GM13976 (cell line): ENCODE results near the gene DRC3.

ENCODE experiments used
- DNase-seq: peaks from one replicate; pipeline ENCODE4 v3.0.0; 2012; ENCODE audit warnings: low spot score
- in situ Hi-C: fragments of 300-500 bp; cut with MboI; formaldehyde crosslinking; loops from one replicate; pipeline ENCODE4 v1.12.0; 2022; ENCODE audit warnings: low sequenced_read_pairs, mixed read lengths, inconsistent platforms; ENCODE audit not compliant: unreplicated experiment
- TF ChIP-seq, protein P1 (sequence below): IDR thresholded peaks from 2 replicates; pipeline ENCODE4 v1.5.1; 2012; ENCODE audit warnings: borderline replicate concordance, mild to moderate bottlenecking; ENCODE audit not compliant: insufficient read depth; ENCODE audit errors: extremely low read depth, missing control alignments, control extremely low read depth

The DRC3 gene

DNA sequence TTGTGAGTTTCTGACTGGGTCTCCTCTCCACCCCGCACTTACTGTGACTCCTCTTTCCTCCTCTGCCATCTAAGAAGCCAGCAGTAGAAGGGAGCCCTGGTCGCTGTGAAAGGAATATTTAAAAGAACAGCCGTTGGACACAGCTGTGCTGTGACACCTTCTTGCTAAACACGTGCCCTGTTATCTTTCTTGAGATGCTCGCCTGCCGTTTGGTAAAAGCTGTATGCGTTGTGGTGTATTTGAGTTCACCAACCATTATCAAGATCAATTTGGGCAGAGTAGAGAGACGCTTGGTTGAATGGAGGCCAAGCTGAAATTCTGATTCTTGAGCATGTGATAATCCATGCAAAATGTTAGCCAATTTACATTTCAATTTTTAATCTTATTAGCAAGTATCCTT lies 70.3 kb downstream of the DRC3 start:
- TF ChIP-seq, protein P1, sequence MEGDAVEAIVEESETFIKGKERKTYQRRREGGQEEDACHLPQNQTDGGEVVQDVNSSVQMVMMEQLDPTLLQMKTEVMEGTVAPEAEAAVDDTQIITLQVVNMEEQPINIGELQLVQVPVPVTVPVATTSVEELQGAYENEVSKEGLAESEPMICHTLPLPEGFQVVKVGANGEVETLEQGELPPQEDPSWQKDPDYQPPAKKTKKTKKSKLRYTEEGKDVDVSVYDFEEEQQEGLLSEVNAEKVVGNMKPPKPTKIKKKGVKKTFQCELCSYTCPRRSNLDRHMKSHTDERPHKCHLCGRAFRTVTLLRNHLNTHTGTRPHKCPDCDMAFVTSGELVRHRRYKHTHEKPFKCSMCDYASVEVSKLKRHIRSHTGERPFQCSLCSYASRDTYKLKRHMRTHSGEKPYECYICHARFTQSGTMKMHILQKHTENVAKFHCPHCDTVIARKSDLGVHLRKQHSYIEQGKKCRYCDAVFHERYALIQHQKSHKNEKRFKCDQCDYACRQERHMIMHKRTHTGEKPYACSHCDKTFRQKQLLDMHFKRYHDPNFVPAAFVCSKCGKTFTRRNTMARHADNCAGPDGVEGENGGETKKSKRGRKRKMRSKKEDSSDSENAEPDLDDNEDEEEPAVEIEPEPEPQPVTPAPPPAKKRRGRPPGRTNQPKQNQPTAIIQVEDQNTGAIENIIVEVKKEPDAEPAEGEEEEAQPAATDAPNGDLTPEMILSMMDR: no peak
- DNase-seq: no peak
- in situ Hi-C loops: no loop called here

DNA sequence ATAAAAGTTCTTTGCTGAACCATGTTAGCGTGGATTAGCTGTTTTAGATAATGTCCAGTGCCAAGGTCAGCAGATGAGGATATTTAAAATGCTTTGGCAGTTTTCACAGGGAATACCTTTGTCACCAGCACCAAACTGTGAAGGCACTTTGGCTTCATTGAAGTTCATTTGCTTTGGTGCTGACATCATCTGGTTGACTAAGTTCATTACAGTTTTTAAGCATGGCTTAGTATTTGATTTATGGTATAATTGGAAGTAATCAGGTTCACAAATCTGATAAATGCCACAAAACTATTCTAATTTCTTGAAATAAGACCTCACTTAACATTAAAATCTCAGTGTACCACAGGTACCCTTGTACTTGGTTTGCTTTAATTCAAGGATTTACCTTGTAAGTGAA lies 70.8 kb downstream of the DRC3 start:
- in situ Hi-C loops: no loop called here
- TF ChIP-seq, protein P1: no peak
- DNase-seq: no peak

DNA sequence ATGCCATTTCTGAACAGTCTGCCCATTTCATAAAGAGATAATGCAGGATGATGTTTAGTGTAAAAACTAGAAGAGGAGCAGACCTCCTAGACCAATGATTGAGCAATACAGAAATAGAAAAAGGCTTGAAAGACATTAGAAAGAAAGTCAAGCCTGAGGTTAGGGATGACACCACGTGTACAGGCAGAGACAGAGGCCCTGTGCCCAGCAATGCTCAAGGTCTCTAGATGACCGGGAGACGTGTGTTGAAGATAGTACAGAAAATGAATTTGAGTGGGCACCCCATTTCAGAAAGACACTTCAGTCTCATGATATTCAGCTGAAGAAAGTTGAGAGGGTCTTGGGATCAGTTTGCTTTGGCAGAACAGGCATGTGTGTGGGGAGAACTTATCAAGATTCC lies 71.9 kb downstream of the DRC3 start:
- TF ChIP-seq, protein P1: no peak
- in situ Hi-C loops: no loop called here

DNA sequence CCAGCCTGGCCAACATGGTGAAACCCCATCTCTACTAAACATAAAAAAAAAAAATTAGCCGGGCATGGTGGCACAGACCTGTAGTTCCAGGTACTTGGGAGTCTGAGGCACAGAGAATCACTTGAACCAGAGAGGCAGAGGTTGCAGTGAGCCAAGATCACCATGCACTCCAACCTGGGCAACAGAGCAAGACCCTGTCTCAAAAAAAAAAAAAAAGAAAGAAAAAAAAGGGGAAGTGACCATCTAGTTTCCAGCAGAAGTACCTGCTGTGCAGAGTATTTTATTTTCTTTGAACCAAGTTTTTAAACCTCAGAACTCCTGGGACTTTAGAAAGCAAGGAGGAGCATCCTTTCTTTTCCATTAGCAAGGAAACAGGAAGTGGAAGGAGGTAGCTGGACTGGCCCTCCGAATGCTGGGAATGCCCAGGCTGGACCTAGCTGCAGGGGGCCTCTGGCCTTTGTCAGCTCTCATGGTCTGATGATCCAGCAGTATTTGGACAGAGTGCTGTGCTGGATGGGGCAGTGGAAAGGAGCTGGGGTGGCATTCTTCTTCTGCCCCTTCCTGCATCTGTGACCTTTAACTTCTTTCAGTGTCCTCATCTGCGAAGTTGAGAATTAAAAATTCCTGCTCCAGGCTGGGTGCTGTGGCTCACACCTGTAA lies 73.2 kb downstream of the DRC3 start:
- in situ Hi-C loops: no loop called here
- DNase-seq: no peak
- TF ChIP-seq, protein P1: no peak

More for the DNA sequence above, 71.9 kb downstream of the DRC3 start:
- no peak for DNase-seq

DNA sequence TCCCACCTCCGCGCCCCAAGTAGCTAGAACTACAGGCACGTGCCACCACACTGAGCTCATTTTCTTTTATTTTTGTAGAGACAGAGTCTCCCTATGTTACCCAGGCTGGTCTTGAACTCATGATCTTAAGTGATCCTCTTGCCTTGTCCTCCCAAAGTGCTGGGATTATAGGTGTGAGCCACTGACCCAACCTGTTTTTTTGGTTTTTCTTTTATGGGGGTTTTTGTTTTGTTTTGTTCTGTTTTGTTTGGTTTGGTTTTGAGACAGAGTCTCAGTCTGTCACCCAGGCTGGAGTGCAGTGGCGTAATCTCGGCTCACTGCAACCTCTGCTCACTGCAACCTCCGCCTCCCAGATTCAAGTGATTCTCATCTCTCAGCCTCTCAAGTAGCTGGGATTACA lies 82.9 kb downstream of the DRC3 start:
- DNase-seq: no peak
- in situ Hi-C loops: no loop called here
- TF ChIP-seq, protein P1: no peak

DNA sequence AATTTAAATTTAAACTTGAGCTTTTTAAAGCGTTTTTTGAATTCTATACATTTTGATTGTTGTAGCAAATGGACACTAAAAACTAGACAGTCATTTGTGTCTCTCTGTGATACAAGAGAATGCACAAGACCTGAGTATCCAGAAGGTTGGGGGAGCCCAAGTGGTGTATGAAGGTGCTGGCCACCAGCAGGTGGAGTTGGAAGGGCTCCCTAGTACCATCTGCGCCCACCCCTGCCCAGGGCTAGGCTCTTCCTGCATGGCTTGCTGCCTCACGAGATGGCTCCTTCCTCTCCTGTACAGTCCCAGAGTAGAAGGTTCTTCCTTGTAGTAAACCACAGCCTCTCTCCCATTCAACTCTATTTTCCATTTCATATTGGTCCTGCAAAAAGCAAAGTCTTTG lies 83.6 kb downstream of the DRC3 start:
- in situ Hi-C loops: no loop called here
- TF ChIP-seq, protein P1: no peak
- DNase-seq: no peak
